DOHH2 (cell line): Measurements from ENCODE around the gene ECM1.

ENCODE experiments used
- CTCF ChIP-seq: fragments of 200-600 bp; sonication (generic); IDR thresholded peaks from one replicate; pipeline ENCODE4 v1.5.1; 2014; ENCODE audit warnings: antibody characterized with exemption, mild to moderate bottlenecking, low read depth, low read length; ENCODE audit not compliant: poor library complexity, severe bottlenecking
- EZH2phosphoT487 ChIP-seq: fragments of 200-600 bp; sonication (generic); IDR thresholded peaks from 2 replicates; pipeline ENCODE4 v1.6.1; 2017; ENCODE audit warnings: borderline replicate concordance, mild to moderate bottlenecking, antibody characterized with exemption, low read length, moderate library complexity, mixed read lengths

GRCh38 chr1:150469291-150469690 lies 38.6 kb upstream of the ECM1 start:
- TF ChIP-seq CTCF (no peak), EZH2phosphoT487 (no peak)
